Mammary epithelial cell (primary cell): ENCODE results near the gene CCDC186.

ENCODE experiments used
- CTCF ChIP-seq, 2 donors: IDR thresholded peaks in 1 of 2; conservative IDR thresholded peaks in 1 of 2; 2 replicates each; pipeline ENCODE4 v1.5.1; 2011 to 2012; ENCODE audit warnings: inconsistent platforms in 2 of 2, low read length in 2 of 2, mild to moderate bottlenecking in 2 of 2, control low read depth in 1 of 2, low read depth in 1 of 2; ENCODE audit not compliant: insufficient read depth in 1 of 2; ENCODE audit errors: extremely low read depth in 1 of 2
- EZH2 ChIP-seq: IDR thresholded peaks from 2 replicates; pipeline ENCODE4 v1.6.1; 2012; ENCODE audit warnings: low read length, inconsistent platforms, borderline replicate concordance

- peak in 1 of 2 donors; percentile 4 for TF ChIP-seq CTCF (conservative IDR thresholded peaks at IDR 0.05 in 1 of 2, IDR thresholded peaks at IDR 0.05 in 1 of 2; ENCODE audit: extremely low read depth in 1 of 2, insufficient read depth in 1 of 2, low read depth in 1 of 2, low read length in 2 of 2)
- no peak for TF ChIP-seq EZH2
Observed at GRCh38 chr10:114121031-114121430, 53.0 kb downstream of the CCDC186 start.
